HepG2 (cell line): Measurements from ENCODE around the gene ZSWIM8. TPM values are rescaled to one million over a fixed set of nuclear protein-coding genes. Genes with fewer than 3 reads are reported as not detected.

Source experiments
- ETV5 ChIP-seq: IDR thresholded peaks from 2 replicates; pipeline ENCODE4 v1.6.1; 2018; ENCODE audit warnings: missing biosample characterization, missing genetic modification reagents, inconsistent platforms, borderline replicate concordance
- ETV6 ChIP-seq: sonication (generic); formaldehyde crosslinking; conservative IDR thresholded peaks from 2 replicates; pipeline ENCODE4 v1.4.0; 2020; ENCODE audit warnings: missing genetic modification reagents
- HNRNPH1 ChIP-seq: fragments of 200-400 bp; formaldehyde crosslinking; optimal IDR thresholded peaks from 2 replicates; pipeline ENCODE3; 2017; ENCODE audit warnings: mild to moderate bottlenecking, low read depth, low read length
- HOXA7 ChIP-seq: sonication (generic); formaldehyde crosslinking; IDR thresholded peaks from 2 replicates; pipeline ENCODE4 v1.8.1; 2022; ENCODE audit warnings: mild to moderate bottlenecking, missing genetic modification reagents, moderate library complexity
- MTA3 ChIP-seq: sonication (generic); formaldehyde crosslinking; IDR thresholded peaks from 2 replicates; pipeline ENCODE4 v1.4.0; 2020; ENCODE audit warnings: missing genetic modification reagents
- PCBP2 ChIP-seq: fragments of 200-400 bp; formaldehyde crosslinking; optimal IDR thresholded peaks from 2 replicates; pipeline ENCODE3; 2018; ENCODE audit warnings: low read length, low read depth; ENCODE audit not compliant: poor library complexity, severe bottlenecking
- TBL1XR1 ChIP-seq: fragments of 150-350 bp; IDR thresholded peaks from 2 replicates; pipeline ENCODE4 v1.6.1; 2014; ENCODE audit warnings: borderline replicate concordance, low read length; ENCODE audit not compliant: partially characterized antibody
- XRCC5 ChIP-seq: fragments of 200-400 bp; formaldehyde crosslinking; optimal IDR thresholded peaks from 2 replicates; pipeline ENCODE3; 2017; ENCODE audit warnings: mild to moderate bottlenecking, low read length
- ZBTB42 ChIP-seq: sonication (generic); formaldehyde crosslinking; IDR thresholded peaks from 2 replicates; pipeline ENCODE4 v1.5.0; 2020; ENCODE audit warnings: mild to moderate bottlenecking, missing genetic modification reagents
- ZBTB7B ChIP-seq: sonication (generic); formaldehyde crosslinking; IDR thresholded peaks from 2 replicates; pipeline ENCODE4 v1.4.0; 2020; ENCODE audit warnings: missing genetic modification reagents
- ZNF143 ChIP-seq: sonication (generic); formaldehyde crosslinking; IDR thresholded peaks from 2 replicates; pipeline ENCODE4 v1.4.0; 2020; ENCODE audit warnings: missing genetic modification reagents
- ZNF331 ChIP-seq: sonication (generic); formaldehyde crosslinking; IDR thresholded peaks from 2 replicates; pipeline ENCODE4 v1.4.0; 2020; ENCODE audit warnings: missing genetic modification reagents
- ZNF710 ChIP-seq: sonication (generic); formaldehyde crosslinking; IDR thresholded peaks from 2 replicates; pipeline ENCODE4 v1.5.0; 2020; ENCODE audit warnings: mild to moderate bottlenecking, missing genetic modification reagents, borderline replicate concordance
- ZSCAN25 ChIP-seq: sonication (generic); formaldehyde crosslinking; IDR thresholded peaks from 2 replicates; pipeline ENCODE4 v1.8.0; 2022; ENCODE audit warnings: mild to moderate bottlenecking, missing genetic modification reagents
- polyA plus RNA-seq, 8 experiments: library from polyadenylated mRNA; depleted of rRNA in 3 of 8; stranded (reverse) in 7 of 8; unstranded in 1 of 8; fragments of >200 nt; fragmentation: Illumina TruSeq in 4 of 8; extraction: Trizol in 4 of 8; gene quantifications; 2 replicates each; pipeline versions ENCODE4 v1.2.1 to v1.2.3, GENCODE V29; 2011 to 2016; ENCODE audit warnings: low read depth in 4 of 8, missing spikeins in 1 of 8, mixed read lengths in 1 of 8; ENCODE audit not compliant: insufficient read depth in 1 of 8
- total RNA-seq, 5 experiments: library from RNA; depleted of rRNA; stranded (reverse); fragments of >200 nt; fragmentation: Illumina TruSeq; extraction: Trizol; gene quantifications; 2 replicates each; pipeline ENCODE4 v1.2.3, GENCODE V29; 2016; ENCODE audit warnings: low read depth in 1 of 5
- TF ChIP-seq, protein P1 (sequence below): sonication (generic); formaldehyde crosslinking; IDR thresholded peaks from 2 replicates; pipeline ENCODE4 v1.4.0; 2020; ENCODE audit warnings: missing genetic modification reagents
- TF ChIP-seq, protein P2 (sequence below), 2 experiments: fragments of 450-650 bp in 1 of 2; sonication (generic) in 1 of 2; formaldehyde crosslinking in 1 of 2; IDR thresholded peaks; 2 replicates each; pipeline versions ENCODE4 v1.6.1 to v1.8.0; 2016 to 2022; ENCODE audit warnings: antibody characterized with exemption in 1 of 2, mild to moderate bottlenecking in 1 of 2, missing genetic modification reagents in 1 of 2

Gene ZSWIM8
- total and polyA plus RNA-seq, 2 of the 13 experiments (the other 11 are each of a cell fraction or from before 2014, with no cell fraction given) = 39.9 to 98.2 TPM

DNA sequence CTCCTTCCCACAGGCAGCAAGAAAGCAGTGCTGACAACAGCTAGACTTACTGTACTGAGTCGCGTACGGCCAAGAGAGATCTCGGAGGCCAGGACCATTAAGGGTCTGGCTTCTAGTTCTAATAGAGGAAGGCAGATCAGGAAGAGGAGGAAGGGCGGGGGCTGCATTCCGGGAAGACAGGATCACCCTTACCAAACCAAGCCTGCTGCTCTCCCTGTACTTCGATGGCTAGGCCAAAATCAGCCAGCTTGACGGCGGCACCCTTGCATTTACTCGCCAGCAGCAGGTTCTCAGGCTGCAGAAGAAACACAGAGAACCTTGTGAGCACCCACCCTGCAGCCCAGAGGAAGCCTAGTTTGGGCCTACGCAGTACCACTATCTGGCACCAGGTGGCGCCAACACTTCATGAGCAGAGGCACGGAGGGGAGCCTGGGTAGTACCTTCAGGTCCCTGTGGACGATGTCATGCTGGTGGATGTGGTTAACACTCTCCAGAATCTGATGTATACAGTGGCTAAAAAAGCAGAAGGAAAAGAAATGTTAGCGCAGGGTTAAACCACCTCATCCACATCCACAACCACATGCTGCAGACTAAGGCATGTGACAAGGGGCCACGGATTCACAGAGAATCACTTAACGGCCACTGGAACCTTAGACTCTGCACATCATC, 63.5 kb downstream of the ZSWIM8 start (continued):
- TF ChIP-seq ETV6 (no peak), ZBTB42 (CRISPR knock-in tag) (no peak), ZBTB7B (CRISPR knock-in tag) (no peak), TBL1XR1 (no peak), PCBP2 (no peak), XRCC5 (peak; percentile 81), ZNF331 (0 out of 2 replicates have a peak, but pooled peaks have one; percentile 26), ZNF710 (CRISPR knock-in tag) (no peak), ETV5 (CRISPR knock-in tag) (peak; percentile 7; the same call in 1 of the 2 replicates), HNRNPH1 (no peak), ZSCAN25 (0 out of 2 replicates have a peak, but pooled peaks have one; percentile 31), HOXA7 (CRISPR knock-in tag) (no peak), MTA3 (CRISPR knock-in tag) (no peak), ZNF143 (peak; percentile 57; the same call in 1 of the 2 replicates)
- TF ChIP-seq, protein P1, sequence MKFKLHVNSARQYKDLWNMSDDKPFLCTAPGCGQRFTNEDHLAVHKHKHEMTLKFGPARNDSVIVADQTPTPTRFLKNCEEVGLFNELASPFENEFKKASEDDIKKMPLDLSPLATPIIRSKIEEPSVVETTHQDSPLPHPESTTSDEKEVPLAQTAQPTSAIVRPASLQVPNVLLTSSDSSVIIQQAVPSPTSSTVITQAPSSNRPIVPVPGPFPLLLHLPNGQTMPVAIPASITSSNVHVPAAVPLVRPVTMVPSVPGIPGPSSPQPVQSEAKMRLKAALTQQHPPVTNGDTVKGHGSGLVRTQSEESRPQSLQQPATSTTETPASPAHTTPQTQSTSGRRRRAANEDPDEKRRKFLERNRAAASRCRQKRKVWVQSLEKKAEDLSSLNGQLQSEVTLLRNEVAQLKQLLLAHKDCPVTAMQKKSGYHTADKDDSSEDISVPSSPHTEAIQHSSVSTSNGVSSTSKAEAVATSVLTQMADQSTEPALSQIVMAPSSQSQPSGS (CRISPR knock-in tag) = 0 out of 2 replicates have a peak, but pooled peaks have one; percentile 20
- TF ChIP-seq, protein P2, sequence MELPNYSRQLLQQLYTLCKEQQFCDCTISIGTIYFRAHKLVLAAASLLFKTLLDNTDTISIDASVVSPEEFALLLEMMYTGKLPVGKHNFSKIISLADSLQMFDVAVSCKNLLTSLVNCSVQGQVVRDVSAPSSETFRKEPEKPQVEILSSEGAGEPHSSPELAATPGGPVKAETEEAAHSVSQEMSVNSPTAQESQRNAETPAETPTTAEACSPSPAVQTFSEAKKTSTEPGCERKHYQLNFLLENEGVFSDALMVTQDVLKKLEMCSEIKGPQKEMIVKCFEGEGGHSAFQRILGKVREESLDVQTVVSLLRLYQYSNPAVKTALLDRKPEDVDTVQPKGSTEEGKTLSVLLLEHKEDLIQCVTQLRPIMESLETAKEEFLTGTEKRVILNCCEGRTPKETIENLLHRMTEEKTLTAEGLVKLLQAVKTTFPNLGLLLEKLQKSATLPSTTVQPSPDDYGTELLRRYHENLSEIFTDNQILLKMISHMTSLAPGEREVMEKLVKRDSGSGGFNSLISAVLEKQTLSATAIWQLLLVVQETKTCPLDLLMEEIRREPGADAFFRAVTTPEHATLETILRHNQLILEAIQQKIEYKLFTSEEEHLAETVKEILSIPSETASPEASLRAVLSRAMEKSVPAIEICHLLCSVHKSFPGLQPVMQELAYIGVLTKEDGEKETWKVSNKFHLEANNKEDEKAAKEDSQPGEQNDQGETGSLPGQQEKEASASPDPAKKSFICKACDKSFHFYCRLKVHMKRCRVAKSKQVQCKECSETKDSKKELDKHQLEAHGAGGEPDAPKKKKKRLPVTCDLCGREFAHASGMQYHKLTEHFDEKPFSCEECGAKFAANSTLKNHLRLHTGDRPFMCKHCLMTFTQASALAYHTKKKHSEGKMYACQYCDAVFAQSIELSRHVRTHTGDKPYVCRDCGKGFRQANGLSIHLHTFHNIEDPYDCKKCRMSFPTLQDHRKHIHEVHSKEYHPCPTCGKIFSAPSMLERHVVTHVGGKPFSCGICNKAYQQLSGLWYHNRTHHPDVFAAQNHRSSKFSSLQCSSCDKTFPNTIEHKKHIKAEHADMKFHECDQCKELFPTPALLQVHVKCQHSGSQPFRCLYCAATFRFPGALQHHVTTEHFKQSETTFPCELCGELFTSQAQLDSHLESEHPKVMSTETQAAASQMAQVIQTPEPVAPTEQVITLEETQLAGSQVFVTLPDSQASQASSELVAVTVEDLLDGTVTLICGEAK (IDR thresholded peaks at IDR 0.05) = no peak
- TF ChIP-seq, protein P2 (CRISPR knock-in tag; IDR thresholded peaks at IDR 0.05) = no peak
